Activated gamma-delta T cell (primary cell): Measurements from ENCODE around the gene GGT1.
"Not testable (repeated sequence)": the region's sequence is repeated elsewhere in the genome, so short reads cannot be mapped to it uniquely, and the experiment has no call there.

Experiments used
- DNase-seq: peaks from one replicate; lab custom pipeline; 2025; lab: John Stamatoyannopoulos, UW

Gene GGT1

GRCh38 chr22:24599958-24600715 is 2.9 kb upstream of the GGT1 start:
- not testable (repeated sequence) for DNase-seq

GRCh38 chr22:24601217-24602104 is 1.5 kb upstream of the GGT1 start:
- DNase-seq, result no peak

- DNase-seq, result not testable (repeated sequence)
Observed at GRCh38 chr22:24602105-24602749, 766 bp upstream of the GGT1 start.

- not testable (repeated sequence) for DNase-seq
Observed at GRCh38 chr22:24603770-24604629, 1.0 kb downstream of the GGT1 start.

- DNase-seq, result not testable (repeated sequence)
Observed at GRCh38 chr22:24606340-24606739, 3.3 kb downstream of the GGT1 start.

- not testable (repeated sequence) for DNase-seq
Observed at GRCh38 chr22:24607429-24607983, 4.5 kb downstream of the GGT1 start.

- DNase-seq, result not testable (repeated sequence)
Observed at GRCh38 chr22:24608327-24608726, 5.3 kb downstream of the GGT1 start.

- not testable (repeated sequence) for DNase-seq
Observed at GRCh38 chr22:24609888-24610287, 6.9 kb downstream of the GGT1 start.

GRCh38 chr22:24614794-24615193 is 11.8 kb downstream of the GGT1 start:
- not testable (repeated sequence) for DNase-seq

GRCh38 chr22:24621244-24621643 is 18.3 kb downstream of the GGT1 start:
- DNase-seq, result not testable (repeated sequence)

- DNase-seq, result not testable (repeated sequence)
Observed at GRCh38 chr22:24622596-24622995, 19.6 kb downstream of the GGT1 start.

GRCh38 chr22:24627911-24628310 is 24.9 kb downstream of the GGT1 start:
- DNase-seq, result not testable (repeated sequence)

- not testable (repeated sequence) for DNase-seq
Observed at GRCh38 chr22:24629069-24629468, 26.1 kb downstream of the GGT1 start.

- DNase-seq, result not testable (repeated sequence)
Observed at GRCh38 chr22:24630812-24631427, 27.9 kb downstream of the GGT1 start.

GRCh38 chr22:24631430-24632122 is 28.6 kb downstream of the GGT1 start:
- not testable (repeated sequence) for DNase-seq

- not testable (repeated sequence) for DNase-seq
Observed at GRCh38 chr22:24632642-24633041, 29.6 kb downstream of the GGT1 start.

GRCh38 chr22:24633231-24634023 is 30.4 kb downstream of the GGT1 start:
- not testable (repeated sequence) for DNase-seq

- DNase-seq, result not testable (repeated sequence)
Observed at GRCh38 chr22:24634776-24635389, 31.9 kb downstream of the GGT1 start.
